IPS DF 4.7 (cell line): ENCODE data around the gene SIX3.

Experiments used
- DNase-seq: peaks from one replicate; pipeline ENCODE4 v3.0.0-alpha.2; 2013; ENCODE audit warnings: low spot score; ENCODE audit errors: extremely low read depth

The SIX3 gene

GRCh38 chr2:44941551-44942234 is at the start of gene SIX3:
Gene SIX3 (plus strand): TSS chr2:44941702. CDS start chr2:44942105, 403 bp downstream.
- DNase-seq, result no peak

DNA sequence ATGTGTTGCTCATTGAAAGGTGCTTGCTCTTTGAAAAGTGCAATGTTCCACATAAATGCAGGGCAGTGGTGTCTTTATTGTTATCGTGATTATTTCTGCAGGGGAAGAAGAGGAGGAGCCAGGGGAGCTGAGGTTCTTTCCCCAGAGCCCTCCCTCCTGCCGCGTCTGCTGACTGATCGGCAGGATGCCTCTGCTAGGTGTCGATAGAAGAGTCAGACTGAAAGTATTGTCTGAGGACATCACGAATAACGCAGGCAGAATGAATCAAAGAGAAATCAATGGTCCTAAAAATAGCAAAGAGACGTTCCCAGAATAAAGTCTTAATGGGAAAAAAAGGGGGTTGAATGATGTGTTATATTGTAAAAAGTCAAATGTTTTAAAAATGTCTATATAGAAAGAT is 47.4 kb upstream of the SIX3 start:
- no peak for DNase-seq

GRCh38 chr2:44895061-44895460 is 46.4 kb upstream of the SIX3 start:
- no peak for DNase-seq

DNA sequence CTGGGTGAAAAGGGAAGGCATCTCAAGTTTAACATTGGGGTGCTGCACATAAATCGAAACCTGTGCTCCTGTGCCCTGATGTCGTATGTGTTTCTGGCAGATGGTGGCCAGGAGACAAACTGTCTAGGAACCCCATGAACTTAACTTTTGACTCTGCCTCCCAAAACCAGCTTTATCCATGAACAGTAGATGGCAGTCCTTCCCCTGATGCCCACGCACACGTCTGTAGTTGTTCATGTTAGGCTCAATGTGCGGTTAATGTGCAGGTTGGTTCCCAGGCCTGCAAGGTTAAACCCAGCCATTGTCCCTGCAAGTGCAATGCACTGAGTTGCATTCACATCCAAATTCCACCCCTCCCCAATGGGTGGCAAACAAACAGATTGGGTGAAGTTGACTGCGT is 44.1 kb upstream of the SIX3 start:
- no peak for DNase-seq

GRCh38 chr2:44902217-44903137 is 39.0 kb upstream of the SIX3 start:
- DNase-seq, result no peak

- no peak for DNase-seq
These were observed 36.9 kb upstream of the SIX3 start for GRCh38 chr2:44904578-44904977.

DNA sequence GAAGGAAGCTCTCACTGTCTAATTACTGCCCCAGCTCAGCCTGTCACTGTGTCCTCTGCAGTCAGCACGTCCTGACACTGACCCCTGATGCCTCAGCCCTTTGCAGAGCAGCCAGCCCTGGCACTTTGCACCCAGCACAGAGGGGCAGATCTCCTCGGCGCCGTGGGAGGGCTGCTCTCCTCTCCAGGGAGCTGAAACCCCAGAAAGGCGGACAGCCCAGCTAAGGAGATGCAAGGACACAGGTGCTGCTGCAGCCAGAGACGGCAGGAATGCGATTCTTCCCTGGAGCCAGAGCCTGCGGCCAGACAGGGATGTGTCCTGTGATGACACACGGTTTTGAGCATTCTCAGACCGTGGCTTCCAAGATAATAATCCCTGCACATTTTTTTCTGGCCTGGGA is 34.5 kb upstream of the SIX3 start:
- DNase-seq, result no peak

GRCh38 chr2:44909831-44910230 is 31.7 kb upstream of the SIX3 start:
- no peak for DNase-seq

- DNase-seq, result no peak
These were observed 28.8 kb upstream of the SIX3 start for GRCh38 chr2:44912660-44913059.

DNA sequence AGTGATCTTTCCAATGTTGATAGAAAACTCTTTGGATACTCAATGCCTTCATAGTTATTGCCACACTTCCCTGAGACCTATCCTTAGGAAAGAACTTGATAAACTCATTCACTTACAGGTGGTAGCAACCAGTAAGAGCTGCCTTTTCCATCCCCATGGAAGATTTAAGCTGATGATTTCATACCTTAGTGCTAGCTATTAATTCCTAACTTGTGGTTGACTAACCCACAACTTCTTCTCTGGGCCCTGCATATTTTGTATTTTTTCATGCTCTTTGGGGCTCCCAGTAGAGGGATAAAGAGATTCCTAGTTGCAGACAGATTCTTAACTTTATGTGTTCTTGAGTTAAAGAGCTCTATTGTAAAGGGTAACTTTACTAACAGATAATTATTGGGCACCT is 25.2 kb upstream of the SIX3 start:
- DNase-seq, result no peak

- DNase-seq, result no peak
These were observed 23.3 kb upstream of the SIX3 start for GRCh38 chr2:44918095-44918775.

DNA sequence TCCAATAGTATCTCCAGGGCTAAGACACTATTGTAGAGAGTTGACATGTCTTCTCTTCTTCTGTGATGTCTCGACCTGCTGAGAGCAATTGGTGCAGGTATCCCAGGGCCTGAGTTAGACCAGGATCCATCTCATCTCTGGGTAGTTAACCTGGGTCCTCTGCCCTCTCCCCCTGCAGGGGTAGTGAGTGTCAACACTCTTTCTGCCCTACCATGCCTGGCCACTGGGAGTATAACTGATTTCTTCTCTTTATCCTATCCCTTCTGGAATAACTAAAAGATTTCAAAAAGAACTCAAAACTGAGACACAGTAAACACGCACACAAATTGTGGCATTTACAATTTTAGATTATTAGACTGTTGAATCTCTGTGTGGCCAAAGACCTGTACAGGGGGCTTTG is 20.8 kb upstream of the SIX3 start:
- DNase-seq, result no peak

DNA sequence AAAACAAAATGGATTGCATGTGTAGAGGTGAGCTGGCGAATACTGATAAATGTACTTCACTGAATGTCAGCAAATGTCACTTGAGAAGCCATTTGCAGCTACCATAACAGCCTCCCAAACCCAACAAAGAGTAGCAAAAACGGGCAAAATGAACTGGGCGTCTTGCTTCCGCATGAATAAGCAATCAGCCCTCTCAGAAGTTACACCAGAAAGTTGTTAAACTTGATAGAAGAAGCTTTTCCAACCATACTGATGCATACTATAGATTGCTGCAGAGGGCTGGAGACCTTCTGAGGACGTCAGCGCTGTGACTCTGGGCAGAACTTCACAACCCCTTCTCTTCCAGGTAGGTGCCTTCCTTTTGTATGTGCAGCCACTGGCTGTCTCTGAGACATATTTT is 18.7 kb upstream of the SIX3 start:
- no peak for DNase-seq

- DNase-seq, result no peak
These were observed 15.9 kb upstream of the SIX3 start for GRCh38 chr2:44925561-44926136.

DNA sequence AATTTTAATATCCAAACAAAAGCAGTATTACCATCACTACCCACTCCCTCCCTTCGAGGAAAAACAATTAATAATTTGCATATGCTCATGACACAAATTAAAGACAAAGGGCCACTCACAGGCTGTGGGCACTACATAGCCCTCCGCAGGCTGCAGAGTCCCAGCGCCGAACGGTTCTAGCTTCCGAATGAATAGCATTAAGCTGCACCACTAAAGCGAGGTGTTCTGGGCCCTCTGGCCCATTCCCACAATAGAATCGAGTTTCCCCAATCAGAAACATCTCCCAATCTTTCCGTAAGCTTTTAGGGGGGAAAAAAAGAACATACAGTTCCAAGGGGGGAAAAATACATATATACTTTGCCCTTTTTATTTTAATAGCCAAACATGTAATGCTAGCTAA is 14.5 kb upstream of the SIX3 start:
- DNase-seq, result no peak

DNA sequence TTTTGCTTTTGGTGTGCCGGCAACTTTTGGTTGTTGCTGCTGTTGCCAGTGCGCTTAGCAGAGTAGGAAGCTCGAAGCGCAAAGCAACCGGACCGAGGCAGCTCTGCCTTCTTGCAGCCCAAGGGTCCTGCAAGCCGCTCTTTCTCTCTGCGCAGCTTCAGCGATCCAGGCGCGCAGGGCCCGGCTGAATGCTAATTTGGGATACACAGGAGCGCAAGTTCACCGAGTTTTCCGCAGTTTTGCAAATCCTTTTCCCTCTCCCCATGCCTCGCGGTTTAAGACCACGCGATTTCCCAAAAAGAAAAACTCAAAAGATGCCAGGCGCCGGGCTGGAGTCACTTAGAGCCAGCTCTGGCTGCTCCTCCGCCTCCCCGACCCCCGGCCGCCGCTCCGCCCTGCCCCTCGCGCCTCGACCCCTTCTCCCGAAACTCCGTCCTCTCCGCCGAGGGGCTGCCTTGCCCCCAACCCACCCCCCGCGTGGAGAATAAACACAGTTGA is 13.5 kb upstream of the SIX3 start:
- DNase-seq, result no peak

GRCh38 chr2:44928483-44929158 is 12.9 kb upstream of the SIX3 start:
- no peak for DNase-seq

DNA sequence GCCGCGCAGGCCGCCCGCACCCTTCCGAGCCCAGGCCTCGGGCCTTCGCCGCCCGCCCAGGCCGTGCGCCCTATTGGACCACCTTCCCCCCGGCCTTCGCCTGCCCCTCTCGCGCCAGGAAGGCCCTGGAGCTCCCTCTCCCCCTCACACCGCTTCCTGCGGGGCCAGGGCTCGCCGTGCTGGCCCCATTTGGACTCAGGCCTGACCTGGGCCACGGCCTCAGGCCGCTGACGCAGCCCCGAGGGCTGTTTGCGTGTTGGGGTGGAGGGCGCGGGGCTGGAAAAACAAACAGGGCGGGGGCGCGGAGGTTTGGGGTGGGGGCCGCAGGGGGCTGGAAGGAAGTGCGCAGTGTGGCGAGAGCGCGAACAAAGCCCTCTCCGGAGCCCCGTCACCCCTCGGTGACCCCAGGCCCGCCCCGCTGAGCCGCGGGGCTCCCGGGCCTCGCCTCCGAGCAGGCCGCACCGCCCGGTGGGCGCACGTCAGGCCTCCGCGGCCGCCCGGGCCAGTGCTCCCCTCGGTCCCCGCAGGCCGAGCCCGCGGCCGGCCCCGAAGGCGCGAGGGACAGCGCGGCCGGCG is 12.3 kb upstream of the SIX3 start:
- no peak for DNase-seq

DNA sequence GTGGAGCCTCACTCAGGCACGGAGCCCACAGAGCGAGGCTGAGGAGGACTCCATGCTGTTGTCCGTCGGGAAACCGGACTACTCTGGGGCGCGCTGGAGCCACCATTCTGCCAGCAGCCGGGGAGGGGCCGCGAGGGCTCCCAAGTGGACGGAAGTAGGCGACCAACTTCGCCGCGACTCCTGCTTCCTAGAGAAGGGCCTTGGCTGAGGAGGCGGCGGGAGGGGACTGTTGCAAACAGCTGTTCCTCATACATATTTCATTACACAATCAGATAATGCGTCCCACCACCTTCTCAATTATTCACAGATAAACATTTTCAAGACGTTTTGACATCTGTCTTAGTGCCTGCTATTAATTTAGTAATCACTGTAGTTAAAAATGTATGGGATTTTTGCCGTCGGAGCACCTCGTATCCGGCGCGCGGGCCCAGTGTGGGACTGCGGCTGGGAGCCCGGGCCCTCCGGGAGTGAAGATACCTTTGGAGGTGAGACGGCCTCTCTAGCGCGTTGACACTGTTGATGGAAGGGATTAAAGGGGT is 11.7 kb upstream of the SIX3 start:
- no peak for DNase-seq
